ACC112 (cell line): ENCODE measurements around the gene MAB21L2.

Experiments used
- H2AFZ ChIP-seq: fragments of 200-600 bp; sonication (generic); one replicate; pipeline ENCODE4 v1.6.0; 2017; ENCODE audit warnings: antibody characterized with exemption, low read length; ENCODE audit not compliant: unreplicated experiment
- H3K27ac ChIP-seq: fragments of 200-600 bp; sonication (generic); 2 replicates; pipeline ENCODE4 v1.5.1; 2014; ENCODE audit warnings: low read depth, mild to moderate bottlenecking, antibody characterized with exemption, low read length, moderate library complexity
- H3K27me3 ChIP-seq: fragments of 200-600 bp; sonication (generic); 2 replicates; pipeline ENCODE4 v1.6.1; 2014; ENCODE audit warnings: mild to moderate bottlenecking, antibody characterized with exemption, low read length, moderate library complexity, mixed read lengths; ENCODE audit not compliant: insufficient read depth
- H3K36me3 ChIP-seq: fragments of 200-600 bp; sonication (generic); 2 replicates; pipeline ENCODE4 v1.6.1; 2016; ENCODE audit warnings: mild to moderate bottlenecking, antibody characterized with exemption, low read length, moderate library complexity, mixed read lengths; ENCODE audit not compliant: insufficient read depth
- H3K4me1 ChIP-seq: fragments of 200-600 bp; sonication (generic); one replicate; pipeline ENCODE4 v1.6.1; 2016; ENCODE audit warnings: low read length, mixed read lengths; ENCODE audit not compliant: insufficient read depth, unreplicated experiment, control insufficient read depth
- H3K4me3 ChIP-seq: fragments of 200-600 bp; sonication (generic); 2 replicates; pipeline ENCODE4 v1.5.1; 2014; ENCODE audit warnings: mild to moderate bottlenecking, low read depth, low read length
- H3K79me2 ChIP-seq: fragments of 200-600 bp; sonication (generic); one replicate; pipeline ENCODE4 v1.6.0; 2016; ENCODE audit warnings: low read length; ENCODE audit not compliant: control insufficient read depth, unreplicated experiment, insufficient read depth

Gene MAB21L2

DNA sequence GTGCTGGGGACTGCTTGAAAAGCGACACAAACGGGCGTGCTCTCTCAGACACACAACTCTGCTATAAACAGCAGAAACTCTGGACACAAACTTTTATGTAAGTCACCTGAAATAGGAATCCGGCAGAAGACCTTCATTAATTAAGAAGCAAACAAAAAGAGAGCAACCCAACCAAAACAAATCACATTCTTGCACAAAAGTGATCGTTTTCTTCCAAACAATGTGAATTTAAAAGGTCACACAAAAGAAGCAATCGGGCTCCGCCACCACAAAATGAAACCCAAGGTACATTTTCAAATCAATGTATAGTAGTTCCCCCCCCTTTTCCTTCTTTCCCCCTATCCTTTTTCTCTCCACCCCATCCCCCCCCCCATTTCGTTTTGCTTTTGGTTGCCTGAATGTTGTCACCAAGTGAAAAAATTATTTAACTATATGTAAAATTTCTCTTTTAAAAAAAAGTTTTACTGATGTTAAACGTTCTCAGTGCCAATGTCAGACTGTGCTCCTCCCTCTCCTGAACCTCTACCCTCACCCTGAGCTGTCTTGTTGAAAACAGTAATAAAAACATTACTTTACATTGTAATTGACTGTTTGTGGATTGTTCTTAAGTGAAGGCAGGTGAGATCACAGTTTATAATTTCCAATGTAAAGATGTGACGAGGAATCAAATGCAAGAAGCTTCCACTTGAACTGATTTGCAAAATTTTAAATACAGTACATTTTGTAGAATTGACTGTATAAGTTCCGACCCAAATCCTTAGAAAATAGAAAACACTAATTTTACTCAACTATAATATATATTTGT, 2.4 kb downstream of the MAB21L2 start:
- Histone ChIP-seq H3K36me3 (0 out of 2 replicates have a peak, but pooled peaks cover 5% of the 10 kb centered on the region), H3K27ac (0 out of 2 replicates have a peak overlapping the region, but pooled peaks have one; percentile 27), H3K79me2 (peaks cover 86% of the 10 kb centered on the region), H3K4me1 (peaks cover 8% of the 10 kb centered on the region), H3K27me3 (no peaks in the 10 kb centered on the region), H3K4me3 (peak overlapping the region; percentile 78), H2AFZ (no peak overlapping the region)

GRCh38 chr4:150585611-150586010, 3.7 kb downstream of the MAB21L2 start:
- Histone ChIP-seq H2AFZ (no peak overlapping the region), H3K27me3 (no peaks in the 10 kb centered on the region), H3K79me2 (peaks cover 77% of the 10 kb centered on the region), H3K4me3 (peak overlapping the region; percentile 78), H3K27ac (no peak overlapping the region), H3K4me1 (peaks cover 8% of the 10 kb centered on the region), H3K36me3 (0 out of 2 replicates have a peak, but pooled peaks cover 5% of the 10 kb centered on the region)

DNA sequence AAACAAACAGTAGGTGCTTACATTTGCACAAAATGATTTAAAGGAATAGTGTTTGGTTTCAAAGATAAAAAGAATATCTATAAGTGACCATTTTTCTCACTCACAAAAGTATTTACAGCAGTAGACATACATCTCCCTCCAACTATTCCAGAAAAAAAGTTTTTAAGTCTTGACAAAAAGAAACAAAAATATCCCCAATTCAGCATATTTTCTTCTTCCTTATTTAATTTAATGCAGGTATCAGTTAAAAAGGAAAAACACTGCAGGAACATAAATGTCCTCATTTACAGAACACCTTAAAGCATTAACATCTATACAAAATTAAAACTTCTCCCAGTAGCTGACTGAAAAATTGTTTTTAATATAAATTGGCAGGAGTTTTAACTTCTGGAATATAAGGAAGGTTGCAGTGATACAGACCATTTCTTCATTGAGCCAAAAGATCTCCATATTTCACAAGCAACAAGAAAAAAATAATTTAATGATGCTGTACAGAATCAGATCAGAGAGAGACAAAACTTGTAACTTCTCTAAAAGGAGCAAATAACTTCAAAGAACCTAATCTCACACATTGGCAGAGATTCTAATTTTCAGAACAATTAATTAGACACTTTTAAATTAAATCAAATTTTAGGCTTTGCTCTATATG, 4.3 kb downstream of the MAB21L2 start:
- Histone ChIP-seq H3K27me3 (no peaks in the 10 kb centered on the region), H3K27ac (peak overlapping the region; percentile 5), H3K4me3 (peak overlapping the region; percentile 78), H3K4me1 (peaks cover 8% of the 10 kb centered on the region), H3K79me2 (peaks cover 70% of the 10 kb centered on the region), H2AFZ (no peak overlapping the region), H3K36me3 (0 out of 2 replicates have a peak, but pooled peaks cover 5% of the 10 kb centered on the region)

DNA sequence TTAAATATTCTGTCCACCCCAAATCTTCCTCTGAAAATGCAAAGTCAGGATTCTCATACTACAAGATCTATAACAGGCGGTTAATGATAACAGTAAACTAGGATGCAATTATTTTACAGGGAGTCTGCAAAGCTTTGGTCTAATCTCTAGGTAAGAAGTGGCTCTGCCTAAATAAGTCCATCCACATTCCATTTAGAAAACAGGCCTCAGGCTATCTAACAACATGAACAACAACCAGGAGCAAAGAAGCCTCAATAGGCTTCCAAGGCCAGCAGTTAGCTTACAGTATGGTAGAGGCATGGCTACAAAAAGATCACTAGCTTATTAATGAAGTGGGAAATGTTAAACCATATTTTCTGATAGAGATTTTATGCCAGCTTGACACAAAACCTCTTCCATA, 6.4 kb downstream of the MAB21L2 start:
- Histone ChIP-seq H3K4me1 (peaks cover 8% of the 10 kb centered on the region), H3K36me3 (no peaks in the 10 kb centered on the region), H2AFZ (no peak overlapping the region), H3K79me2 (peaks cover 58% of the 10 kb centered on the region), H3K27me3 (no peaks in the 10 kb centered on the region), H3K27ac (peak overlapping the region; percentile 13), H3K4me3 (peak overlapping the region; percentile 78)

- Histone ChIP-seq H3K79me2 (peaks cover 50% of the 10 kb centered on the region), H3K36me3 (no peaks in the 10 kb centered on the region), H2AFZ (no peak overlapping the region), H3K4me1 (peaks cover 8% of the 10 kb centered on the region), H3K27me3 (no peaks in the 10 kb centered on the region), H3K4me3 (peak overlapping the region; percentile 78), H3K27ac (no peak overlapping the region)
Measured at GRCh38 chr4:150589157-150589556, 7.2 kb downstream of the MAB21L2 start.

- H3K79me2 ChIP-seq, result peaks cover 39% of the 10 kb centered on the region
- no peaks in the 10 kb centered on the region for H3K36me3 ChIP-seq
- peaks cover 8% of the 10 kb centered on the region for H3K4me1 ChIP-seq
- H3K4me3 ChIP-seq, result peak overlapping the region; percentile 78
- no peak overlapping the region for H2AFZ ChIP-seq
- H3K27ac ChIP-seq, result peak overlapping the region; percentile 51; the same call in 1 of the 2 replicates
- no peaks in the 10 kb centered on the region for H3K27me3 ChIP-seq
Measured at GRCh38 chr4:150590631-150591030, 8.7 kb downstream of the MAB21L2 start.

- Histone ChIP-seq H3K27ac (peak overlapping the region; percentile 51), H3K4me1 (peaks cover 8% of the 10 kb centered on the region), H2AFZ (peak overlapping the region; percentile 61), H3K4me3 (peak overlapping the region; percentile 78), H3K79me2 (peaks cover 31% of the 10 kb centered on the region), H3K36me3 (no peaks in the 10 kb centered on the region), H3K27me3 (no peaks in the 10 kb centered on the region)
Measured at GRCh38 chr4:150591406-150591805, 9.5 kb downstream of the MAB21L2 start.

- peaks cover 8% of the 10 kb centered on the region for H3K4me1 ChIP-seq
- H3K4me3 ChIP-seq, result peak overlapping the region; percentile 78
- peaks cover 26% of the 10 kb centered on the region for H3K79me2 ChIP-seq
- no peak overlapping the region for H2AFZ ChIP-seq
- no peak overlapping the region for H3K27ac ChIP-seq
- H3K27me3 ChIP-seq, result no peaks in the 10 kb centered on the region
- H3K36me3 ChIP-seq, result no peaks in the 10 kb centered on the region
Measured at GRCh38 chr4:150591904-150592303, 10.0 kb downstream of the MAB21L2 start.

GRCh38 chr4:150593996-150594395, 12.0 kb downstream of the MAB21L2 start:
- Histone ChIP-seq H3K27me3 (no peaks in the 10 kb centered on the region), H3K4me3 (no peak overlapping the region), H2AFZ (no peak overlapping the region), H3K79me2 (peaks cover 7% of the 10 kb centered on the region), H3K27ac (no peak overlapping the region), H3K4me1 (no peaks in the 10 kb centered on the region), H3K36me3 (no peaks in the 10 kb centered on the region)

- H3K27me3 ChIP-seq, result no peaks in the 10 kb centered on the region
- H2AFZ ChIP-seq, result no peak overlapping the region
- H3K36me3 ChIP-seq, result no peaks in the 10 kb centered on the region
- H3K79me2 ChIP-seq, result no peaks in the 10 kb centered on the region
- no peaks in the 10 kb centered on the region for H3K4me1 ChIP-seq
- no peak overlapping the region for H3K4me3 ChIP-seq
- no peak overlapping the region for H3K27ac ChIP-seq
Measured at GRCh38 chr4:150598909-150599308, 17.0 kb downstream of the MAB21L2 start.
